CD4-positive, alpha-beta memory T cell (primary cell): ENCODE results near the gene IGSF5. TPM values are rescaled to one million over a fixed set of nuclear protein-coding genes. Genes with fewer than 3 reads are reported as not detected.

Experiments
- CTCF ChIA-PET: fragments of 350-600 bp; sonication (Branson Sonifier 250); formaldehyde crosslinking; loops from one replicate; lab custom pipeline; 2021; ENCODE audit warnings: inconsistent platforms; ENCODE audit not compliant: partially characterized antibody; lab: Charles Lee
- POLR2A ChIA-PET: fragments of 350-600 bp; sonication (Branson Sonifier 250); formaldehyde crosslinking; loops from one replicate; lab custom pipeline; 2021; ENCODE audit not compliant: partially characterized antibody; lab: Charles Lee
- DNase-seq, 5 donors: peaks; one replicate each; pipeline versions ENCODE4 v3.0.0 to v3.0.0-alpha.2; 2020 to 2022; ENCODE audit warnings: mixed read lengths in 1 of 5
- H3K27ac ChIP-seq: one replicate; pipeline ENCODE4 v1.7.0; 2013; ENCODE audit warnings: low read depth, low read length
- H3K27me3 ChIP-seq: 2 replicates; pipeline ENCODE4 v1.7.0; 2013; ENCODE audit warnings: mild to moderate bottlenecking, low read length, moderate library complexity; ENCODE audit not compliant: insufficient read depth
- H3K36me3 ChIP-seq: 2 replicates; pipeline ENCODE4 v1.7.0; 2013; ENCODE audit warnings: mild to moderate bottlenecking, low read length, moderate library complexity; ENCODE audit not compliant: insufficient read depth
- H3K4me1 ChIP-seq: 2 replicates; pipeline ENCODE4 v1.7.0; 2013; ENCODE audit warnings: mild to moderate bottlenecking, low read length, moderate library complexity; ENCODE audit not compliant: insufficient read depth
- H3K4me3 ChIP-seq, 2 donors: one replicate each; pipeline ENCODE4 v1.7.0; 2013; ENCODE audit warnings: low read length in 2 of 2, mild to moderate bottlenecking in 1 of 2
- H3K9me3 ChIP-seq, 2 donors: one replicate each; pipeline ENCODE4 v1.7.0; 2013; ENCODE audit warnings: low read length in 2 of 2, control low read depth in 1 of 2; ENCODE audit not compliant: control insufficient read depth in 1 of 2
- H3K27ac Mint-ChIP-seq, 7 donors: one replicate each; pipeline ENCODE4 v1.8.0; 2020 to 2021; ENCODE audit warnings: mixed read lengths in 7 of 7, mild to moderate bottlenecking in 6 of 7, inconsistent platforms in 3 of 7, moderate library complexity in 3 of 7
- H3K27me3 Mint-ChIP-seq, 2 donors: one replicate each; pipeline ENCODE4 v1.8.0; 2020 to 2021; ENCODE audit warnings: mixed read lengths in 2 of 2
- H3K36me3 Mint-ChIP-seq, 2 donors: one replicate each; pipeline ENCODE4 v1.8.0; 2020 to 2021; ENCODE audit warnings: mixed read lengths in 2 of 2, inconsistent platforms in 1 of 2, mild to moderate bottlenecking in 1 of 2
- H3K4me1 Mint-ChIP-seq, 4 donors: one replicate each; pipeline ENCODE4 v1.8.0; 2020 to 2021; ENCODE audit warnings: mixed read lengths in 4 of 4, mild to moderate bottlenecking in 1 of 4
- H3K4me3 Mint-ChIP-seq, 8 donors: one replicate each; pipeline ENCODE4 v1.8.0; 2020 to 2021; ENCODE audit warnings: mixed read lengths in 8 of 8, mild to moderate bottlenecking in 7 of 8, moderate library complexity in 6 of 8, inconsistent platforms in 3 of 8
- H3K9me3 Mint-ChIP-seq, 8 donors: one replicate each; pipeline ENCODE4 v1.8.0; 2020 to 2021; ENCODE audit warnings: mixed read lengths in 8 of 8, mild to moderate bottlenecking in 5 of 8, inconsistent platforms in 3 of 8, moderate library complexity in 1 of 8
- intact Hi-C: fragments of 100-400 bp; cut with micrococcal nuclease; formaldehyde crosslinking; loops from one replicate; pipeline ENCODE4 v1.15.1; 2023
- polyA plus RNA-seq, 2 donors: library from polyadenylated mRNA; unstranded; fragments of 300-500 nt; fragmentation: Illumina TruSeq; gene quantifications; one replicate each; pipeline ENCODE4 v1.2.3, GENCODE V29; 2021
- total RNA-seq, 2 experiments: library from RNA; stranded (reverse); gene quantifications; one replicate each; pipeline ENCODE4 v1.2.3, GENCODE V29; 2021

The IGSF5 gene
- total and polyA plus RNA-seq, 4 experiments from 2014 or later, result not detected

GRCh38 chr21:39763272-39763970 is 18.4 kb downstream of the IGSF5 start:
- H3K27ac Mint-ChIP-seq, result no peak overlapping the region
- Histone ChIP-seq H3K36me3 (no peaks in the 10 kb centered on the region), H3K4me1 (no peaks in the 10 kb centered on the region), H3K4me3 (no peak overlapping the region), H3K27ac (no peak overlapping the region), H3K9me3 (no peaks in the 10 kb centered on the region), H3K27me3 (no peaks in the 10 kb centered on the region)
- H3K4me1 Mint-ChIP-seq, result no peaks in the 10 kb centered on the region
- intact Hi-C loops, result no loop called here
- no peak overlapping the region for H3K4me3 Mint-ChIP-seq
- no peak for DNase-seq
- peaks cover 0 to 9% (median 6%) of the 10 kb centered on the region in 8 donors for H3K9me3 Mint-ChIP-seq
- H3K36me3 Mint-ChIP-seq, result no peaks in the 10 kb centered on the region
- ChIA-PET CTCF (no interaction called here), POLR2A (no interaction called here)
- H3K27me3 Mint-ChIP-seq, result peaks cover 0 to 2% of the 10 kb centered on the region in 2 donors

DNA sequence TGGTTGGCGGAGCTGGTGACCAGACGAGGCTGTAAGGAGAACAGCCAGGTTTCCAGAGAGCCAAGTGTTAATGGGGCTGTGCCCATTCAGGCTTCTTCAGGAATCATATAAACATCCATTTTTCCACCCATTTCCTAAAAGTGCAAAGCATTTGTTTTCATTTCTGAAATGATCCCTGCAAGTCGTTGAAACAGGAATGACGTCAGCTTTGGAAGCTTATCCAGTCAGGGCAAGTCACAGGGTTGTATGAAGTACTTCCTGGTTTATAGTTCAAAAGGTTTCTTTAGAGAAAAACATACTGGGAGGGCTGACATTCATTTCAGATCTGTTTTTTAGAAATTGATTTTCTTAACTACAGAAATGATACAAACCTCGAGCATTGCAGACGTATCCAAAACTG is 29.2 kb downstream of the IGSF5 start:
- Histone ChIP-seq H3K9me3 (no peaks in the 10 kb centered on the region), H3K36me3 (no peaks in the 10 kb centered on the region), H3K4me1 (no peaks in the 10 kb centered on the region), H3K27ac (no peak overlapping the region), H3K27me3 (no peaks in the 10 kb centered on the region), H3K4me3 (no peak overlapping the region)
- Mint-ChIP-seq H3K27me3 (no peaks in the 10 kb centered on the region), H3K9me3 (peaks cover 0 to 5% (median 0%) of the 10 kb centered on the region in 8 donors), H3K4me1 (no peaks in the 10 kb centered on the region), H3K36me3 (no peaks in the 10 kb centered on the region), H3K27ac (no peak overlapping the region), H3K4me3 (no peak overlapping the region)
- no peak for DNase-seq
- intact Hi-C loops, result no loop called here
- ChIA-PET CTCF (no interaction called here), POLR2A (no interaction called here)

GRCh38 chr21:39775816-39776215 is 30.8 kb downstream of the IGSF5 start:
- intact Hi-C loops, result no loop called here
- Histone ChIP-seq H3K36me3 (no peaks in the 10 kb centered on the region), H3K4me3 (no peak overlapping the region), H3K27me3 (no peaks in the 10 kb centered on the region), H3K27ac (no peak overlapping the region), H3K9me3 (no peaks in the 10 kb centered on the region), H3K4me1 (no peaks in the 10 kb centered on the region)
- Mint-ChIP-seq H3K27ac (no peak overlapping the region), H3K9me3 (peaks cover 0 to 5% (median 0%) of the 10 kb centered on the region in 8 donors), H3K4me1 (no peaks in the 10 kb centered on the region), H3K4me3 (no peak overlapping the region), H3K27me3 (no peaks in the 10 kb centered on the region), H3K36me3 (no peaks in the 10 kb centered on the region)
- ChIA-PET POLR2A (no interaction called here), CTCF (no interaction called here)
- no peak for DNase-seq

- H3K27ac Mint-ChIP-seq, result no peak overlapping the region
- intact Hi-C loops, result no loop called here
- Histone ChIP-seq H3K4me3 (no peak overlapping the region), H3K36me3 (no peaks in the 10 kb centered on the region), H3K9me3 (no peaks in the 10 kb centered on the region), H3K27me3 (no peaks in the 10 kb centered on the region), H3K27ac (no peak overlapping the region), H3K4me1 (no peaks in the 10 kb centered on the region)
- no peaks in the 10 kb centered on the region for H3K27me3 Mint-ChIP-seq
- CTCF ChIA-PET, result no interaction called here
- no peaks in the 10 kb centered on the region for H3K36me3 Mint-ChIP-seq
- POLR2A ChIA-PET, result no interaction called here
- H3K4me1 Mint-ChIP-seq, result no peaks in the 10 kb centered on the region
- H3K4me3 Mint-ChIP-seq, result no peak overlapping the region
- H3K9me3 Mint-ChIP-seq, result peaks cover 0 to 5% (median 0%) of the 10 kb centered on the region in 8 donors
- no peak for DNase-seq
These were observed 31.6 kb downstream of the IGSF5 start for GRCh38 chr21:39776589-39776988.

GRCh38 chr21:39781331-39781730 is 36.3 kb downstream of the IGSF5 start:
- CTCF ChIA-PET, result no interaction called here
- no peak overlapping the region for H3K27ac Mint-ChIP-seq

DNA sequence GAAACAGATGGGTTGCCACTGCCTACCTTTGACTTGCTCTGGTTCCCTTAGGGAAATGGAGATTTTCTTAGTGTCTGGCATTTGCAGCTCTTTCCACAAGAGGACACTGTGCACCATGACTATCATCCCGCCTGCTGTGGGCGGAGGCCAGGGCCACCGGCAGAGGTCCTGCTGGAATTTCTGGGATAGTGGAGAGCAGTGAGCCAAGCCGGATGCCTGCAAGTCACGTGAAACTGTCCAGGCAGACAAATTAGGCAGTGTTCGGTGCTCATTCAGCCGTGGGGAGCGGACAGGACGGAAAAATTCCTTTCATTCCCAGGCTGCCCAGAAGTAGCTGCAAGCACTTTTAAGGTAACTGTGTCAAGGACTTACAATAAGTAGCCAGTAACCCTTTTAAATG is 43.4 kb downstream of the IGSF5 start:
- H3K4me3 ChIP-seq, result no peak overlapping the region
- no peaks in the 10 kb centered on the region for H3K9me3 ChIP-seq
- DNase-seq, result no peak
- Mint-ChIP-seq H3K36me3 (no peaks in the 10 kb centered on the region), H3K27ac (no peak overlapping the region), H3K4me3 (no peak overlapping the region), H3K4me1 (no peaks in the 10 kb centered on the region), H3K27me3 (no peaks in the 10 kb centered on the region), H3K9me3 (peaks cover 0 to 15% (median 0%) of the 10 kb centered on the region in 8 donors)
- no peaks in the 10 kb centered on the region for H3K27me3 ChIP-seq
- POLR2A ChIA-PET, result no interaction called here
- H3K4me1 ChIP-seq, result no peaks in the 10 kb centered on the region
- no peaks in the 10 kb centered on the region for H3K36me3 ChIP-seq
- CTCF ChIA-PET, result no interaction called here
- no peak overlapping the region for H3K27ac ChIP-seq
- intact Hi-C loops, result no loop called here

More at GRCh38 chr21:39781331-39781730, 36.3 kb downstream of the IGSF5 start:
- intact Hi-C loops, result no loop called here
- H3K36me3 Mint-ChIP-seq, result no peaks in the 10 kb centered on the region
- H3K9me3 Mint-ChIP-seq, result peaks cover 0 to 7% (median 2%) of the 10 kb centered on the region in 8 donors
- no peaks in the 10 kb centered on the region for H3K4me1 Mint-ChIP-seq
- no peaks in the 10 kb centered on the region for H3K4me1 ChIP-seq
- no peaks in the 10 kb centered on the region for H3K27me3 Mint-ChIP-seq
- H3K27me3 ChIP-seq, result no peaks in the 10 kb centered on the region
- H3K36me3 ChIP-seq, result no peaks in the 10 kb centered on the region
- no peaks in the 10 kb centered on the region for H3K9me3 ChIP-seq
- no peak overlapping the region for H3K27ac ChIP-seq
- no peak overlapping the region for H3K4me3 Mint-ChIP-seq
- no peak for DNase-seq
- H3K4me3 ChIP-seq, result no peak overlapping the region
- POLR2A ChIA-PET, result no interaction called here

GRCh38 chr21:39796466-39796865 is 51.5 kb downstream of the IGSF5 start:
- Mint-ChIP-seq H3K4me1 (no peaks in the 10 kb centered on the region), H3K36me3 (no peaks in the 10 kb centered on the region)

More at GRCh38 chr21:39796466-39796865, 51.5 kb downstream of the IGSF5 start:
- H3K9me3 ChIP-seq, result no peaks in the 10 kb centered on the region
- CTCF ChIA-PET, result no interaction called here
- intact Hi-C loops, result no loop called here
- H3K27ac ChIP-seq, result no peak overlapping the region
- no peaks in the 10 kb centered on the region for H3K27me3 ChIP-seq
- POLR2A ChIA-PET, result no interaction called here
- no peak overlapping the region for H3K4me3 Mint-ChIP-seq
- DNase-seq, result no peak
- no peak overlapping the region for H3K27ac Mint-ChIP-seq
- no peak overlapping the region for H3K4me3 ChIP-seq
- no peaks in the 10 kb centered on the region for H3K36me3 ChIP-seq
- peaks cover 0 to 10% (median under 1%) of the 10 kb centered on the region in 8 donors for H3K9me3 Mint-ChIP-seq
- no peaks in the 10 kb centered on the region for H3K27me3 Mint-ChIP-seq
- H3K4me1 ChIP-seq, result no peaks in the 10 kb centered on the region
